Hepatocyte (in vitro differentiated cells): ENCODE data around the gene KBTBD13. TPM values are rescaled to one million over a fixed set of nuclear protein-coding genes. Genes with fewer than 3 reads are reported as not detected.
A peak's percentile ranks its signal among the peaks of the same experiment; 100 is the strongest.

Source experiments
- DNase-seq: peaks from one replicate; pipeline ENCODE4 v3.0.0-alpha.2; 2016; ENCODE audit warnings: low spot score
- H2AFZ ChIP-seq: fragments of 200-600 bp; sonication (generic); 2 replicates; pipeline ENCODE4 v1.6.0; 2016; ENCODE audit warnings: antibody characterized with exemption, mild to moderate bottlenecking
- H3K27ac ChIP-seq: fragments of 200-600 bp; sonication (generic); 2 replicates; pipeline ENCODE4 v1.5.1; 2016; ENCODE audit warnings: mild to moderate bottlenecking
- H3K27me3 ChIP-seq: fragments of 200-600 bp; sonication (generic); 2 replicates; pipeline ENCODE4 v1.6.1; 2016
- H3K36me3 ChIP-seq: fragments of 200-600 bp; sonication (generic); replicated peaks from 2 replicates; pipeline ENCODE4 v1.5.1; 2016; ENCODE audit warnings: low read depth; ENCODE audit not compliant: insufficient read depth
- H3K4me1 ChIP-seq: fragments of 200-600 bp; sonication (generic); 2 replicates; pipeline ENCODE4 v1.5.1; 2016; ENCODE audit warnings: mild to moderate bottlenecking, moderate library complexity; ENCODE audit not compliant: insufficient read depth
- H3K4me2 ChIP-seq: fragments of 200-600 bp; sonication (generic); 2 replicates; pipeline ENCODE4 v1.6.0; 2016
- H3K4me3 ChIP-seq: fragments of 200-600 bp; sonication (generic); 2 replicates; pipeline ENCODE4 v1.5.1; 2016; ENCODE audit warnings: mild to moderate bottlenecking
- H3K79me2 ChIP-seq: fragments of 200-600 bp; sonication (generic); 2 replicates; pipeline ENCODE4 v1.6.0; 2017; ENCODE audit warnings: mild to moderate bottlenecking
- H3K9me2 ChIP-seq: fragments of 200-600 bp; sonication (generic); replicated peaks from 2 replicates; pipeline ENCODE4 v1.6.0; 2017; ENCODE audit warnings: mild to moderate bottlenecking; ENCODE audit not compliant: insufficient read depth
- H3K9me3 ChIP-seq: fragments of 200-600 bp; sonication (generic); 2 replicates; pipeline ENCODE4 v1.5.1; 2016; ENCODE audit warnings: low read depth, mild to moderate bottlenecking
- H4K20me1 ChIP-seq: fragments of 200-600 bp; sonication (generic); 2 replicates; pipeline ENCODE4 v1.6.0; 2016; ENCODE audit warnings: mild to moderate bottlenecking; ENCODE audit not compliant: insufficient read depth, poor library complexity, severe bottlenecking
- CTCF ChIP-seq: fragments of 200-600 bp; sonication (generic); IDR thresholded peaks from 2 replicates; pipeline ENCODE4 v1.5.1; 2016; ENCODE audit warnings: antibody characterized with exemption, mild to moderate bottlenecking; ENCODE audit not compliant: poor library complexity
- EZH2 ChIP-seq: fragments of 200-600 bp; sonication (generic); IDR thresholded peaks from 2 replicates; pipeline ENCODE4 v1.6.1; 2016; ENCODE audit warnings: antibody characterized with exemption, mild to moderate bottlenecking, borderline replicate concordance
- EZH2phosphoT487 ChIP-seq: fragments of 200-600 bp; sonication (generic); IDR thresholded peaks from one replicate; pipeline ENCODE4 v1.6.1; 2018; ENCODE audit warnings: antibody characterized with exemption, mild to moderate bottlenecking, low read depth, moderate library complexity; ENCODE audit not compliant: unreplicated experiment, severe bottlenecking
- WGBS: methylation state at CpG from one replicate; pipeline ENCODE4 v1.1.6; 2016; ENCODE audit warnings: low lambda C conversion rate; ENCODE audit errors: missing lambda C conversion rate; 5-methylcytosine and 5-hydroxymethylcytosine counted together
- polyA plus RNA-seq: library from polyadenylated mRNA; unstranded; fragments of >200 nt; fragmentation: Nextera tagmentation; extraction: Ambion mirVana; gene quantifications from 2 replicates; pipeline ENCODE4 v1.2.1, GENCODE V29; 2016
- total RNA-seq: library from RNA; depleted of rRNA; stranded (reverse); fragments of >200 nt; gene quantifications from 2 replicates; pipeline ENCODE4 v1.2.3, GENCODE V29; 2014

Gene KBTBD13
- total and polyA plus RNA-seq, 2 experiments from 2014 or later: 0.56 TPM; not detected in 1

GRCh38 chr15:65101411-65101890 is 24.9 kb downstream of the KBTBD13 start:
- DNase-seq: peak; percentile 88
- Histone ChIP-seq H3K4me1 (no peaks in the 10 kb centered on the region), H3K4me2 (no peak overlapping the region), H3K27ac (no peak overlapping the region), H2AFZ (no peak overlapping the region), H3K79me2 (no peaks in the 10 kb centered on the region), H3K4me3 (no peak overlapping the region), H3K36me3 (no peaks in the 10 kb centered on the region), H3K9me3 (no peaks in the 10 kb centered on the region), H3K27me3 (no peaks in the 10 kb centered on the region), H3K9me2 (no peaks in the 10 kb centered on the region), H4K20me1 (no peaks in the 10 kb centered on the region)
- TF ChIP-seq EZH2phosphoT487: no peak
- peak; percentile 92 for TF ChIP-seq CTCF
- TF ChIP-seq EZH2: no peak
- WGBS: 42% methylated on average over 9 of the region's 9 CpGs

- WGBS: 64% methylated on average over 33 of the region's 75 CpGs
- H3K9me2 ChIP-seq: no peaks in the 10 kb centered on the region
- TF ChIP-seq EZH2phosphoT487 (no peak), EZH2 (no peak), CTCF (no peak)
- H3K4me3 ChIP-seq: no peak overlapping the region
- H4K20me1 ChIP-seq: no peaks in the 10 kb centered on the region
- H3K4me2 ChIP-seq: no peak overlapping the region
- no peaks in the 10 kb centered on the region for H3K4me1 ChIP-seq
- no peaks in the 10 kb centered on the region for H3K9me3 ChIP-seq
- H3K27ac ChIP-seq: no peak overlapping the region
- no peaks in the 10 kb centered on the region for H3K79me2 ChIP-seq
- no peak overlapping the region for H2AFZ ChIP-seq
- DNase-seq: no peak
- H3K36me3 ChIP-seq: no peaks in the 10 kb centered on the region
- no peaks in the 10 kb centered on the region for H3K27me3 ChIP-seq
These were observed 25.6 kb downstream of the KBTBD13 start for GRCh38 chr15:65101891-65102708.

GRCh38 chr15:65102912-65103311 is 26.4 kb downstream of the KBTBD13 start:
- no peak overlapping the region for H3K4me3 ChIP-seq
- no peak for TF ChIP-seq EZH2phosphoT487
- no peak for TF ChIP-seq EZH2
- TF ChIP-seq CTCF: no peak
- H3K9me2 ChIP-seq: no peaks in the 10 kb centered on the region
- H3K9me3 ChIP-seq: no peaks in the 10 kb centered on the region
- H3K4me1 ChIP-seq: no peaks in the 10 kb centered on the region
- H4K20me1 ChIP-seq: no peaks in the 10 kb centered on the region
- H3K4me2 ChIP-seq: no peak overlapping the region
- WGBS: 95% methylated on average over 3 of the region's 3 CpGs
- no peak overlapping the region for H2AFZ ChIP-seq
- no peaks in the 10 kb centered on the region for H3K79me2 ChIP-seq
- no peaks in the 10 kb centered on the region for H3K27me3 ChIP-seq
- no peaks in the 10 kb centered on the region for H3K36me3 ChIP-seq
- no peak for DNase-seq
- no peak overlapping the region for H3K27ac ChIP-seq
